Mammary epithelial cell (primary cell): ENCODE results near the gene ZNF804B.

Experiments used
- EZH2 ChIP-seq: IDR thresholded peaks from 2 replicates; pipeline ENCODE4 v1.6.1; 2012; ENCODE audit warnings: low read length, inconsistent platforms, borderline replicate concordance
- TF ChIP-seq, protein P1 (sequence below), 2 donors: IDR thresholded peaks in 1 of 2; conservative IDR thresholded peaks in 1 of 2; 2 replicates each; pipeline ENCODE4 v1.5.1; 2011 to 2012; ENCODE audit warnings: inconsistent platforms in 2 of 2, low read length in 2 of 2, mild to moderate bottlenecking in 2 of 2, control low read depth in 1 of 2, low read depth in 1 of 2; ENCODE audit not compliant: insufficient read depth in 1 of 2; ENCODE audit errors: extremely low read depth in 1 of 2

DNA sequence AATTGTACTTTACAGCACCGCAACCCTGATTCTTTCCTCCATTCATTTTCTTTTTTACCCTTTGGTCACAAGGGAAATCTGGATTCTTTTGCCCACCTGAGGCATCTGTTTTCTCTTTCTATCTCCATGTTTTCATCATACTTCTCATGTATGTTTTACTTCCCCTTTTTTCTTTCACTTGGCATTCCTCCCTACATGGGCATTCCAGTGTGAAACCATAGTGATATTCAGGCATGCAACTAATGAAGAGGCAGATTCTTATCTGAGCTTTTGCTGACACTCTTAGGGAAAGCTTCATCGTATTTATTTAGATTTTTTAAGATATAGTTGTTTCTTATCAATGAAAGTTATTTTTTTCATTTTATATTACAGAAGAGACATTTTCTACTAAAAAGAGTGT is 441.3 kb downstream of the ZNF804B start:
- TF ChIP-seq, protein P1, sequence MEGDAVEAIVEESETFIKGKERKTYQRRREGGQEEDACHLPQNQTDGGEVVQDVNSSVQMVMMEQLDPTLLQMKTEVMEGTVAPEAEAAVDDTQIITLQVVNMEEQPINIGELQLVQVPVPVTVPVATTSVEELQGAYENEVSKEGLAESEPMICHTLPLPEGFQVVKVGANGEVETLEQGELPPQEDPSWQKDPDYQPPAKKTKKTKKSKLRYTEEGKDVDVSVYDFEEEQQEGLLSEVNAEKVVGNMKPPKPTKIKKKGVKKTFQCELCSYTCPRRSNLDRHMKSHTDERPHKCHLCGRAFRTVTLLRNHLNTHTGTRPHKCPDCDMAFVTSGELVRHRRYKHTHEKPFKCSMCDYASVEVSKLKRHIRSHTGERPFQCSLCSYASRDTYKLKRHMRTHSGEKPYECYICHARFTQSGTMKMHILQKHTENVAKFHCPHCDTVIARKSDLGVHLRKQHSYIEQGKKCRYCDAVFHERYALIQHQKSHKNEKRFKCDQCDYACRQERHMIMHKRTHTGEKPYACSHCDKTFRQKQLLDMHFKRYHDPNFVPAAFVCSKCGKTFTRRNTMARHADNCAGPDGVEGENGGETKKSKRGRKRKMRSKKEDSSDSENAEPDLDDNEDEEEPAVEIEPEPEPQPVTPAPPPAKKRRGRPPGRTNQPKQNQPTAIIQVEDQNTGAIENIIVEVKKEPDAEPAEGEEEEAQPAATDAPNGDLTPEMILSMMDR (conservative IDR thresholded peaks at IDR 0.05 in 1 of 2, IDR thresholded peaks at IDR 0.05 in 1 of 2; ENCODE audit: extremely low read depth in 1 of 2, insufficient read depth in 1 of 2, low read depth in 1 of 2, low read length in 2 of 2) = no peak
- no peak for TF ChIP-seq EZH2
